K562 (cell line): Measurements from ENCODE around the gene CMIP. TPM values are rescaled to one million over a fixed set of nuclear protein-coding genes. Genes with fewer than 3 reads are reported as not detected.

Experiments
- CHD4 ChIP-seq: fragments of 200-600 bp; sonication (generic); IDR thresholded peaks from 3 replicates; pipeline ENCODE4 v1.6.1; 2012; ENCODE audit warnings: low read depth, mild to moderate bottlenecking, mixed read lengths, low read length, inconsistent platforms; ENCODE audit not compliant: insufficient read depth, insufficient replicate concordance, poor library complexity, severe bottlenecking
- CREB1 ChIP-seq, 2 experiments: sonication (generic) in 1 of 2; formaldehyde crosslinking in 1 of 2; IDR thresholded peaks; 2 replicates each; pipeline versions ENCODE4 v1.6.1 to v1.8.0; 2012 to 2022; ENCODE audit warnings: inconsistent platforms in 1 of 2, mild to moderate bottlenecking in 1 of 2, missing genetic modification reagents in 1 of 2, moderate library complexity in 1 of 2
- DPF2 ChIP-seq: fragments of 450-650 bp; IDR thresholded peaks from 2 replicates; pipeline ENCODE4 v1.6.1; 2016
- HMG20A ChIP-seq: fragments of 450-650 bp; formaldehyde crosslinking; conservative IDR thresholded peaks from 2 replicates; pipeline ENCODE4 v1.4.0; 2020; ENCODE audit warnings: mild to moderate bottlenecking, mixed read lengths
- KAT2B ChIP-seq: IDR thresholded peaks from one replicate; pipeline ENCODE4 v1.6.1; 2012; ENCODE audit warnings: low read depth, mild to moderate bottlenecking, control low read depth, inconsistent platforms, low read length, moderate library complexity
- MYC ChIP-seq, 2 experiments: fragments of 250-450 bp in 1 of 2; sonication (Bioruptor Pico) in 1 of 2; IDR thresholded peaks; 2 replicates each; pipeline versions ENCODE4 v1.5.1 to v1.6.1; 2012 to 2021; ENCODE audit warnings: low read depth in 2 of 2, borderline replicate concordance in 1 of 2, improper control_type of control experiment in 1 of 2, low read length in 1 of 2, mild to moderate bottlenecking in 1 of 2, moderate library complexity in 1 of 2
- TEAD1 ChIP-seq, 2 experiments: fragments of 450-650 bp in 1 of 2; sonication (generic) in 1 of 2; formaldehyde crosslinking; IDR thresholded peaks; 2 replicates each; pipeline versions ENCODE4 v1.4.0 to v1.8.0; 2020 to 2022; ENCODE audit warnings: mild to moderate bottlenecking in 2 of 2, missing genetic modification reagents in 1 of 2
- TFAP4 ChIP-seq: sonication (generic); formaldehyde crosslinking; IDR thresholded peaks from 2 replicates; pipeline ENCODE4 v1.8.0; 2022; ENCODE audit warnings: missing genetic modification reagents, mild to moderate bottlenecking, moderate library complexity, borderline replicate concordance
- YY1 ChIP-seq, 3 experiments: IDR thresholded peaks; 2 replicates each; pipeline ENCODE4 v1.6.1; 2011; ENCODE audit warnings: low read length in 2 of 3, mild to moderate bottlenecking in 2 of 3, moderate library complexity in 2 of 3, borderline replicate concordance in 1 of 3, control low read depth in 1 of 3, low read depth in 1 of 3; ENCODE audit not compliant: insufficient read depth in 3 of 3, insufficient replicate concordance in 2 of 3, control insufficient read depth in 1 of 3, insufficient read length in 1 of 3; ENCODE audit errors: extremely low read depth in 1 of 3
- ZEB2 ChIP-seq: fragments of 450-650 bp; IDR thresholded peaks from 2 replicates; pipeline ENCODE4 v1.6.1; 2016
- ZFPM2 ChIP-seq: fragments of 250-450 bp; sonication (Bioruptor Pico); IDR thresholded peaks from 2 replicates; pipeline ENCODE4 v1.5.1; 2022; ENCODE audit warnings: mild to moderate bottlenecking
- polyA plus RNA-seq, 8 experiments: library from polyadenylated mRNA; depleted of rRNA in 4 of 8; stranded (reverse) in 5 of 8; unstranded in 3 of 8; fragments of >200 nt; fragmentation: Nextera tagmentation in 2 of 8; fragmentation: Illumina TruSeq in 1 of 8; extraction: Ambion mirVana in 2 of 8; extraction: Trizol in 1 of 8; gene quantifications; 2 replicates each; pipeline versions ENCODE4 v1.2.1 to v1.2.3, GENCODE V29; 2011 to 2014; ENCODE audit warnings: inconsistent platforms in 1 of 8, missing spikeins in 1 of 8
- total RNA-seq, 7 experiments: library from RNA; depleted of rRNA in 6 of 7; stranded (reverse); fragments of >200 nt in 6 of 7; fragmentation: Illumina TruSeq in 2 of 7; extraction: Trizol in 2 of 7; gene quantifications; 2 replicates each; pipeline versions ENCODE4 v1.2.1 to v1.2.3, GENCODE V29; 2011 to 2021; ENCODE audit warnings: low replicate concordance in 1 of 7
- TF ChIP-seq, protein P1 (sequence below): fragments of 200-800 bp; sonication (Bioruptor generic); IDR thresholded peaks from 2 replicates; pipeline ENCODE4 v1.6.1; 2017; ENCODE audit warnings: missing genetic modification characterization, missing compliant biosample characterization
- TF ChIP-seq, protein P2 (sequence below): fragments of 450-650 bp; formaldehyde crosslinking; IDR thresholded peaks from 2 replicates; pipeline ENCODE4 v1.4.0; 2020; ENCODE audit warnings: mild to moderate bottlenecking, moderate library complexity

The CMIP gene
- total and polyA plus RNA-seq, 9 of the 15 experiments (the other 6 are each of a cell fraction or from before 2014, with no cell fraction given), result 0.94 to 82.5 (median 10.3) TPM

DNA sequence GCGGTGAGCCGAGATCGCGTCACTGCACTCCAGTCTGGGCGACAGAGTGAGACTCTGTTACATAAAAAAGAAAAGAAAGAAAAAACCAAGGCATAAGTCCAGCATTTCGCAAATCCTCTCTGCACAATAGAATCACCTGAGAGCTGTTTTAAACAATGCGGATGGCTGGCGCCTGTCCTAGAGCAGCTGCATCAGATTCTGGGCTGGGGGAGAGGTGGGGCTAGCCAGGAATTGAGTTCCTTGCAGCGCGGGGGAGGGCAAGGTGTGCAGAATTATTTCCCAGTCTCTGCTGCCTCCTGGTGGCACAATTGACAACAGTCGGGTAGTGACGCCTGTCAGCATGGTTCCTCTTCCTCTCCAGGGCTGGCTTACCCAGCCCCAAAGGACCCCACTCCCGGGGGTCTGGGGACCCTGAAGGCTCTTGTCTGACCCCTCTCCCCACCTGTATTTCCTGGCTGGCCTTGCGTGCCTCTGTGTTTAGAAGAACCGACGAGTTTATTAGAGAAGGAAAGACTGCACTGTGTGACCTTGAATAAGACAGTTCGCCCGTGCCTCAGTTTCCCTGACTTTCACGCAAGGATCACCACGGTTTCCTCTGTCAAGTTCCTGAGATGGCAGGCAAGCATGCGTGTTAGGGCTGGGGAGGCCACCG is 293.4 kb downstream of the CMIP start (continued):
- TF ChIP-seq CREB1 (IDR thresholded peaks at IDR 0.05) (0 out of 2 replicates have a peak, but pooled peaks have one; percentile 37), CREB1 (CRISPR knock-in tag; IDR thresholded peaks at IDR 0.05) (no peak), TEAD1 (CRISPR knock-in tag; IDR thresholded peaks at IDR 0.05) (peak in 1 of 2 experiments; percentile 56; a peak in 1 of 4 replicates), MYC (IDR thresholded peaks at IDR 0.05; ENCODE audit: low read depth, low read length) (peak; percentile 52; the same call in 1 of the 2 replicates), MYC (CRISPR knock-in tag; IDR thresholded peaks at IDR 0.05; ENCODE audit: borderline replicate concordance, low read depth) (no peak), KAT2B (no peak), ZFPM2 (CRISPR knock-in tag) (no peak), CHD4 (peak; percentile 71), ZEB2 (peak; percentile 73), DPF2 (peak; percentile 20; the same call in 1 of the 2 replicates), HMG20A (CRISPR knock-in tag) (0 out of 2 replicates have a peak, but pooled peaks have one; percentile 15), TFAP4 (CRISPR knock-in tag) (peak; percentile 69), YY1 (IDR thresholded peaks at IDR 0.05; ENCODE audit: borderline replicate concordance in 1 of 3, control insufficient read depth in 1 of 3, extremely low read depth in 1 of 3, insufficient read depth in 3 of 3, insufficient read length in 1 of 3, insufficient replicate concordance in 2 of 3, low read depth in 1 of 3, low read length in 2 of 3) (peak in 2 of 3 experiments; percentile 15 to 45)
- TF ChIP-seq, protein P1, sequence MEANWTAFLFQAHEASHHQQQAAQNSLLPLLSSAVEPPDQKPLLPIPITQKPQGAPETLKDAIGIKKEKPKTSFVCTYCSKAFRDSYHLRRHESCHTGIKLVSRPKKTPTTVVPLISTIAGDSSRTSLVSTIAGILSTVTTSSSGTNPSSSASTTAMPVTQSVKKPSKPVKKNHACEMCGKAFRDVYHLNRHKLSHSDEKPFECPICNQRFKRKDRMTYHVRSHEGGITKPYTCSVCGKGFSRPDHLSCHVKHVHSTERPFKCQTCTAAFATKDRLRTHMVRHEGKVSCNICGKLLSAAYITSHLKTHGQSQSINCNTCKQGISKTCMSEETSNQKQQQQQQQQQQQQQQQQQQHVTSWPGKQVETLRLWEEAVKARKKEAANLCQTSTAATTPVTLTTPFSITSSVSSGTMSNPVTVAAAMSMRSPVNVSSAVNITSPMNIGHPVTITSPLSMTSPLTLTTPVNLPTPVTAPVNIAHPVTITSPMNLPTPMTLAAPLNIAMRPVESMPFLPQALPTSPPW (CRISPR knock-in tag), result peak; percentile 72
- TF ChIP-seq, protein P2, sequence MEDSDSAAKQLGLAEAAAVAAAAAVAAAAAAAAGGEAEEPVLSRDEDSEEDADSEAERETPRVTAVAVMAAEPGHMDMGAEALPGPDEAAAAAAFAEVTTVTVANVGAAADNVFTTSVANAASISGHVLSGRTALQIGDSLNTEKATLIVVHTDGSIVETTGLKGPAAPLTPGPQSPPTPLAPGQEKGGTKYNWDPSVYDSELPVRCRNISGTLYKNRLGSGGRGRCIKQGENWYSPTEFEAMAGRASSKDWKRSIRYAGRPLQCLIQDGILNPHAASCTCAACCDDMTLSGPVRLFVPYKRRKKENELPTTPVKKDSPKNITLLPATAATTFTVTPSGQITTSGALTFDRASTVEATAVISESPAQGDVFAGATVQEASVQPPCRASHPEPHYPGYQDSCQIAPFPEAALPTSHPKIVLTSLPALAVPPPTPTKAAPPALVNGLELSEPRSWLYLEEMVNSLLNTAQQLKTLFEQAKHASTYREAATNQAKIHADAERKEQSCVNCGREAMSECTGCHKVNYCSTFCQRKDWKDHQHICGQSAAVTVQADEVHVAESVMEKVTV (CRISPR knock-in tag), result peak; percentile 77
